Activated CD4-positive, CD25-positive, alpha-beta regulatory T cell treated with anti-CD3 and anti-CD28 coated beads, Interleukin-2, amount 50 U/mL, for 24 hours (primary cell): ENCODE data around the gene EDA.
A peak's percentile ranks its signal among the peaks of the same experiment; 100 is the strongest.
"Not testable (repeated sequence)": the region's sequence is repeated elsewhere in the genome, so short reads cannot be mapped to it uniquely, and the experiment has no call there.

Experiments used
- ATAC-seq, 2 donors: fragments of 150-1000 bp; cut with Tn5 transposase; one replicate each; pipeline ENCODE4 v1.10.0; 2021; ENCODE audit warnings: mild to moderate bottlenecking in 1 of 2, moderate library complexity in 1 of 2

The EDA gene

GRCh38 chrX:69961365-69962072, 345.6 kb downstream of the EDA start:
- ATAC-seq = peak in 1 of 2 donors; percentile 38

- no peak for ATAC-seq
These were observed 353.0 kb downstream of the EDA start for GRCh38 chrX:69968950-69969349.

- ATAC-seq = no peak
These were observed 353.5 kb downstream of the EDA start for GRCh38 chrX:69969460-69969859.

- ATAC-seq = no peak
These were observed 371.8 kb downstream of the EDA start for GRCh38 chrX:69987691-69988090.

GRCh38 chrX:69988955-69989394, 373.1 kb downstream of the EDA start:
- ATAC-seq = no peak

- ATAC-seq = no peak
These were observed 375.8 kb downstream of the EDA start for GRCh38 chrX:69991685-69992084.

GRCh38 chrX:69993494-69993893, 377.6 kb downstream of the EDA start:
- no peak for ATAC-seq

- ATAC-seq = no peak
These were observed 379.6 kb downstream of the EDA start for GRCh38 chrX:69995362-69996112.

- no peak for ATAC-seq
These were observed 380.2 kb downstream of the EDA start for GRCh38 chrX:69996113-69996468.

- not testable (repeated sequence) for ATAC-seq
These were observed 382.4 kb downstream of the EDA start for GRCh38 chrX:69998299-69998698.

- no peak for ATAC-seq
These were observed 385.4 kb downstream of the EDA start for GRCh38 chrX:70001269-70001668.

- no peak for ATAC-seq
These were observed 385.9 kb downstream of the EDA start for GRCh38 chrX:70001708-70002341.

- no peak for ATAC-seq
These were observed 392.0 kb downstream of the EDA start for GRCh38 chrX:70007946-70008345.

GRCh38 chrX:70009049-70009448, 393.1 kb downstream of the EDA start:
- no peak for ATAC-seq

GRCh38 chrX:70009970-70010369, 394.1 kb downstream of the EDA start:
- ATAC-seq = no peak

GRCh38 chrX:70012756-70013155, 396.8 kb downstream of the EDA start:
- ATAC-seq = no peak

- ATAC-seq = no peak
These were observed 397.8 kb downstream of the EDA start for GRCh38 chrX:70013466-70014381.

GRCh38 chrX:70016513-70016912, 400.6 kb downstream of the EDA start:
- peak in 1 of 2 donors; percentile 27 for ATAC-seq

- no peak for ATAC-seq
These were observed 406.7 kb downstream of the EDA start for GRCh38 chrX:70022616-70023015.

- ATAC-seq = no peak
These were observed 409.6 kb downstream of the EDA start for GRCh38 chrX:70025464-70025863.

- ATAC-seq = no peak
These were observed 410.4 kb downstream of the EDA start for GRCh38 chrX:70026112-70026850.

- ATAC-seq = no peak
These were observed 410.9 kb downstream of the EDA start for GRCh38 chrX:70026851-70027200.
